B cell (primary cell): Measurements from ENCODE around the gene DHRS4L2.
"Not testable (repeated sequence)": the region's sequence is repeated elsewhere in the genome, so short reads cannot be mapped to it uniquely, and the experiment has no call there.

Source experiments
- CTCF ChIP-seq: fragments of 200-600 bp; IDR thresholded peaks from one replicate; pipeline ENCODE4 v1.8.0; 2022; ENCODE audit warnings: antibody characterized with exemption, mild to moderate bottlenecking
- EZH2 ChIP-seq: IDR thresholded peaks from 2 replicates; pipeline ENCODE4 v1.6.1; 2012; ENCODE audit warnings: borderline replicate concordance, low read depth, mild to moderate bottlenecking, moderate library complexity, low read length; ENCODE audit not compliant: insufficient read depth, poor library complexity, severe bottlenecking

- TF ChIP-seq EZH2, CTCF: not testable (repeated sequence)
Observed at GRCh38 chr14:23990961-23991360, 2.2 kb downstream of the DHRS4L2 start.
